Mucosa of stomach (tissue), 1 donor: ENCODE measurements around the gene LRRC8C.

Experiments
- H3K27me3 ChIP-seq: one replicate; pipeline ENCODE4 v1.7.0; 2013; ENCODE audit warnings: mild to moderate bottlenecking, low read length; ENCODE audit not compliant: control insufficient read depth, insufficient read depth
- H3K36me3 ChIP-seq: one replicate; pipeline ENCODE4 v1.7.0; 2013; ENCODE audit warnings: low read length; ENCODE audit not compliant: control insufficient read depth, insufficient read depth
- H3K4me1 ChIP-seq: one replicate; pipeline ENCODE4 v1.7.0; 2013; ENCODE audit warnings: mild to moderate bottlenecking, low read length; ENCODE audit not compliant: control insufficient read depth, insufficient read depth
- H3K4me3 ChIP-seq: one replicate; pipeline ENCODE4 v1.7.0; 2013; ENCODE audit warnings: low read length
- H3K9ac ChIP-seq: one replicate; pipeline ENCODE4 v1.7.0; 2013; ENCODE audit warnings: mild to moderate bottlenecking, low read length, moderate library complexity
- H3K9me3 ChIP-seq: one replicate; pipeline ENCODE4 v1.7.0; 2013; ENCODE audit warnings: mild to moderate bottlenecking, low read length, moderate library complexity; ENCODE audit not compliant: control insufficient read depth
- donor health status: Pancreatic carcinoma.

LRRC8C gene

GRCh38 chr1:89689234-89689633 is 56.3 kb downstream of the LRRC8C start:
- Histone ChIP-seq H3K4me1 (no peaks in the 10 kb centered on the region), H3K9ac (no peak overlapping the region), H3K9me3 (no peaks in the 10 kb centered on the region), H3K36me3 (no peaks in the 10 kb centered on the region), H3K27me3 (no peaks in the 10 kb centered on the region), H3K4me3 (no peak overlapping the region)

- H3K9me3 ChIP-seq, result no peaks in the 10 kb centered on the region
- no peaks in the 10 kb centered on the region for H3K4me1 ChIP-seq
- no peak overlapping the region for H3K4me3 ChIP-seq
- H3K27me3 ChIP-seq, result no peaks in the 10 kb centered on the region
- H3K9ac ChIP-seq, result no peak overlapping the region
- H3K36me3 ChIP-seq, result no peaks in the 10 kb centered on the region
Measured at GRCh38 chr1:89690595-89690994, 57.7 kb downstream of the LRRC8C start.

- H3K9me3 ChIP-seq, result no peaks in the 10 kb centered on the region
- H3K4me1 ChIP-seq, result no peaks in the 10 kb centered on the region
- no peaks in the 10 kb centered on the region for H3K36me3 ChIP-seq
- no peak overlapping the region for H3K4me3 ChIP-seq
- H3K9ac ChIP-seq, result no peak overlapping the region
- H3K27me3 ChIP-seq, result no peaks in the 10 kb centered on the region
Measured at GRCh38 chr1:89692601-89693521, 59.9 kb downstream of the LRRC8C start.

- Histone ChIP-seq H3K36me3 (no peaks in the 10 kb centered on the region), H3K9ac (no peak overlapping the region), H3K9me3 (no peaks in the 10 kb centered on the region), H3K4me1 (no peaks in the 10 kb centered on the region), H3K4me3 (no peak overlapping the region), H3K27me3 (no peaks in the 10 kb centered on the region)
Measured at GRCh38 chr1:89695847-89696246, 62.9 kb downstream of the LRRC8C start.

- no peaks in the 10 kb centered on the region for H3K4me1 ChIP-seq
Measured at GRCh38 chr1:89697383-89697782, 64.5 kb downstream of the LRRC8C start.

GRCh38 chr1:89698020-89698560 is 65.2 kb downstream of the LRRC8C start:
- H3K4me3 ChIP-seq, result no peak overlapping the region
- H3K9ac ChIP-seq, result no peak overlapping the region
- H3K4me1 ChIP-seq, result no peaks in the 10 kb centered on the region
- no peaks in the 10 kb centered on the region for H3K9me3 ChIP-seq
- no peaks in the 10 kb centered on the region for H3K36me3 ChIP-seq
- no peaks in the 10 kb centered on the region for H3K27me3 ChIP-seq

More at GRCh38 chr1:89697383-89697782, 64.5 kb downstream of the LRRC8C start:
- H3K4me3 ChIP-seq, result no peak overlapping the region
- H3K36me3 ChIP-seq, result no peaks in the 10 kb centered on the region
- no peaks in the 10 kb centered on the region for H3K9me3 ChIP-seq
- H3K9ac ChIP-seq, result no peak overlapping the region
- H3K27me3 ChIP-seq, result no peaks in the 10 kb centered on the region

- Histone ChIP-seq H3K4me3 (no peak overlapping the region), H3K27me3 (no peaks in the 10 kb centered on the region), H3K9me3 (no peaks in the 10 kb centered on the region), H3K9ac (no peak overlapping the region), H3K4me1 (no peaks in the 10 kb centered on the region), H3K36me3 (no peaks in the 10 kb centered on the region)
Measured at GRCh38 chr1:89698624-89699023, 65.7 kb downstream of the LRRC8C start.

GRCh38 chr1:89699451-89699986 is 66.6 kb downstream of the LRRC8C start:
- Histone ChIP-seq H3K4me1 (no peaks in the 10 kb centered on the region), H3K27me3 (no peaks in the 10 kb centered on the region), H3K36me3 (no peaks in the 10 kb centered on the region), H3K9me3 (no peaks in the 10 kb centered on the region), H3K9ac (no peak overlapping the region), H3K4me3 (no peak overlapping the region)

GRCh38 chr1:89701746-89702241 is 68.9 kb downstream of the LRRC8C start:
- Histone ChIP-seq H3K9ac (no peak overlapping the region), H3K4me3 (no peak overlapping the region), H3K9me3 (no peaks in the 10 kb centered on the region), H3K4me1 (no peaks in the 10 kb centered on the region), H3K27me3 (no peaks in the 10 kb centered on the region), H3K36me3 (no peaks in the 10 kb centered on the region)

GRCh38 chr1:89702520-89703045 is 69.7 kb downstream of the LRRC8C start:
- Histone ChIP-seq H3K27me3 (no peaks in the 10 kb centered on the region), H3K36me3 (no peaks in the 10 kb centered on the region), H3K4me3 (no peak overlapping the region), H3K9ac (no peak overlapping the region), H3K9me3 (no peaks in the 10 kb centered on the region), H3K4me1 (no peaks in the 10 kb centered on the region)

- Histone ChIP-seq H3K4me3 (no peak overlapping the region), H3K27me3 (no peaks in the 10 kb centered on the region), H3K36me3 (no peaks in the 10 kb centered on the region), H3K9ac (no peak overlapping the region), H3K4me1 (no peaks in the 10 kb centered on the region), H3K9me3 (no peaks in the 10 kb centered on the region)
Measured at GRCh38 chr1:89703469-89703868, 70.5 kb downstream of the LRRC8C start.

- no peaks in the 10 kb centered on the region for H3K36me3 ChIP-seq
- H3K4me1 ChIP-seq, result no peaks in the 10 kb centered on the region
- no peak overlapping the region for H3K4me3 ChIP-seq
- H3K27me3 ChIP-seq, result no peaks in the 10 kb centered on the region
- no peak overlapping the region for H3K9ac ChIP-seq
- H3K9me3 ChIP-seq, result no peaks in the 10 kb centered on the region
Measured at GRCh38 chr1:89704014-89704413, 71.1 kb downstream of the LRRC8C start.
